Body of pancreas (tissue), 4 donors: Measurements from ENCODE around the gene OR11A1. TPM values are rescaled to one million over a fixed set of nuclear protein-coding genes. Genes with fewer than 3 reads are reported as not detected.

Source experiments
- ATAC-seq: fragments of 150-250 bp; one replicate; pipeline ENCODE4 v1.9.1; 2016
- DNase-seq, 4 donors: peaks; one replicate each; pipeline ENCODE4 v3.0.0-alpha.2; 2019
- H3K27ac ChIP-seq, 4 donors: fragments of 200-600 bp; sonication (generic); 1 replicate in 3 of 4; 2 replicates in 1 of 4; pipeline versions ENCODE4 v1.5.1 to v1.6.1; 2016 to 2019; ENCODE audit warnings: mild to moderate bottlenecking in 1 of 4, mixed read lengths in 1 of 4, moderate library complexity in 1 of 4
- H3K27me3 ChIP-seq, 2 donors: fragments of 200-600 bp; sonication (generic); one replicate each; pipeline ENCODE4 v1.6.0; 2016; ENCODE audit warnings: mild to moderate bottlenecking in 1 of 2
- H3K36me3 ChIP-seq, 2 donors: fragments of 200-600 bp; sonication (generic); replicated peaks in 1 of 2; 2 replicates each; pipeline ENCODE4 v1.5.1; 2016; ENCODE audit warnings: low read depth in 2 of 2; ENCODE audit not compliant: insufficient read depth in 1 of 2
- H3K4me1 ChIP-seq: fragments of 200-600 bp; sonication (generic); one replicate; pipeline ENCODE4 v1.6.0; 2016
- H3K4me3 ChIP-seq, 2 donors: fragments of 200-600 bp; sonication (generic); 1 replicate in 1 of 2; 2 replicates in 1 of 2; pipeline ENCODE4 v1.5.1; 2016 to 2019
- H3K9me3 ChIP-seq, 3 donors: fragments of 200-600 bp; sonication (generic); 1 replicate in 2 of 3; 2 replicates in 1 of 3; pipeline ENCODE4 v1.5.1; 2016
- POLR2A ChIP-seq, 3 donors: fragments of 450-650 bp; IDR thresholded peaks; one replicate each; pipeline ENCODE4 v1.6.1; 2016; ENCODE audit warnings: antibody characterized with exemption in 3 of 3, mild to moderate bottlenecking in 2 of 3
- WGBS, 2 donors: methylation state at CpG; one replicate each; pipeline ENCODE4 v1.1.5; 2017; 5-methylcytosine and 5-hydroxymethylcytosine counted together
- intact Hi-C: fragments of 100-400 bp; cut with DNase I; formaldehyde crosslinking; loops from one replicate; pipeline ENCODE4 v1.15.1; 2023
- total RNA-seq, 2 donors: library from RNA; depleted of rRNA; stranded (reverse); fragments of >200 nt; gene quantifications; one replicate each; pipeline ENCODE4 v1.1.0, GENCODE V29; 2016
- TF ChIP-seq, protein P1 (sequence below), 7 experiments: fragments of 450-650 bp in 4 of 7; fragments of 200-600 bp in 3 of 7; sonication (generic) in 3 of 7; IDR thresholded peaks; one replicate each; pipeline ENCODE4 v1.5.1; 2016 to 2019; ENCODE audit warnings: antibody characterized with exemption in 7 of 7

Gene OR11A1
- total RNA-seq, 2 donors from 2014 or later, result not detected

DNA sequence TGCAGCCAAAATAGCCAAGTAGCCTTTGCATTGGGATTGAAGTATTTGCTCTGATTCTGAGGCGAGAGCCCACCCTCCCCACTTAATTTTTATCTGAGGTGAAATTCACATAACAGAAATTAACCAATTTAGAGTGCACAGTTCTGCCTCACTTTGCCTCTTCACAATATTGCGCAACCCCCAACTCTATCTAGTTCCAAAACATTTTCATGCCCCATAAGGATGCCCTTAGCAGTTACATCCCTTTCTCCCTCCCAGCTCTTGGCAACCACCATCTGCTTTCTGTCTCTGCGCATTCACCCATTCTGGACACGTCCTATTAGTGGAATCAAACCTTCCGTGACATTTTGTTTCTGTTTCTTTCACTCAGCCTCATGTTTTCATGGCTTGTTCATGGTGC is 21.9 kb upstream of the OR11A1 start:
- Histone ChIP-seq H3K36me3 (no peaks in the 10 kb centered on the region), H3K4me3 (no peak overlapping the region), H3K9me3 (no peaks in the 10 kb centered on the region), H3K27me3 (no peaks in the 10 kb centered on the region), H3K4me1 (no peaks in the 10 kb centered on the region), H3K27ac (no peak overlapping the region)
- intact Hi-C loops, result no loop called here
- 84% methylated on average over 5 of the region's 5 CpGs for WGBS, 2 donors
- no peak for TF ChIP-seq POLR2A (IDR thresholded peaks at IDR 0.05)
- TF ChIP-seq, protein P1, sequence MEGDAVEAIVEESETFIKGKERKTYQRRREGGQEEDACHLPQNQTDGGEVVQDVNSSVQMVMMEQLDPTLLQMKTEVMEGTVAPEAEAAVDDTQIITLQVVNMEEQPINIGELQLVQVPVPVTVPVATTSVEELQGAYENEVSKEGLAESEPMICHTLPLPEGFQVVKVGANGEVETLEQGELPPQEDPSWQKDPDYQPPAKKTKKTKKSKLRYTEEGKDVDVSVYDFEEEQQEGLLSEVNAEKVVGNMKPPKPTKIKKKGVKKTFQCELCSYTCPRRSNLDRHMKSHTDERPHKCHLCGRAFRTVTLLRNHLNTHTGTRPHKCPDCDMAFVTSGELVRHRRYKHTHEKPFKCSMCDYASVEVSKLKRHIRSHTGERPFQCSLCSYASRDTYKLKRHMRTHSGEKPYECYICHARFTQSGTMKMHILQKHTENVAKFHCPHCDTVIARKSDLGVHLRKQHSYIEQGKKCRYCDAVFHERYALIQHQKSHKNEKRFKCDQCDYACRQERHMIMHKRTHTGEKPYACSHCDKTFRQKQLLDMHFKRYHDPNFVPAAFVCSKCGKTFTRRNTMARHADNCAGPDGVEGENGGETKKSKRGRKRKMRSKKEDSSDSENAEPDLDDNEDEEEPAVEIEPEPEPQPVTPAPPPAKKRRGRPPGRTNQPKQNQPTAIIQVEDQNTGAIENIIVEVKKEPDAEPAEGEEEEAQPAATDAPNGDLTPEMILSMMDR (IDR thresholded peaks at IDR 0.05), result no peak
- no peak for ATAC-seq
- no peak for DNase-seq

DNA sequence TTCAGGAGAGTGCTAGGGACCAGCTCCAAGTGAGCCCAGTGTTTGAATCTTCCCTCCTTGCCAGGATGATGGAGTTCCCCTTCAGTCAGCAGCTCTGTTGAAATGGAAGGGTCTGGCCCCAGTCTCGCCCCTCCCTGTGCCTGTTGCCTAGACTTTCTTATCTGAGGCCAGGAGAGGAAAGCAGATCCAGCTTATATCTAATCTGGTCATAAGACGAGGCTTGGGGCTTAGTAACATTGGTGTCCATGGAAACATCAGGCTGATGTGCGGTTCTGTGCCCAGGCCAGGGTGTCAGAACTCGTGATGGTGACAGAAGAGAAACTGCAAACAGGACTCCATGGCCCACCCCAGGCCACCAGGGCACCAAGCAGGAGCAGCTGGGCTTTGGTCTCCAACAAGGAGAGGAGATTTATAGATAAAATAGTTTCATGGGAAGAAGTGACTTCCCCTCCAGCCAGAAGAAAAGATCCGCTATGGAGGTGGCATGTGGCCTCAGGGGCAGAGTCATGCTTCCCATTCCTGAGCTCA is 21.1 kb upstream of the OR11A1 start:
- no peak for TF ChIP-seq POLR2A (IDR thresholded peaks at IDR 0.05)
- TF ChIP-seq, protein P1 (IDR thresholded peaks at IDR 0.05), result no peak
- intact Hi-C loops, result no loop called here
- 69 to 71% methylated on average over 5 of the region's 5 CpGs for WGBS, 2 donors
- Histone ChIP-seq H3K4me3 (no peak overlapping the region), H3K4me1 (no peaks in the 10 kb centered on the region), H3K36me3 (no peaks in the 10 kb centered on the region), H3K9me3 (no peaks in the 10 kb centered on the region), H3K27ac (no peak overlapping the region), H3K27me3 (no peaks in the 10 kb centered on the region)
- DNase-seq, result no peak
- no peak for ATAC-seq

DNA sequence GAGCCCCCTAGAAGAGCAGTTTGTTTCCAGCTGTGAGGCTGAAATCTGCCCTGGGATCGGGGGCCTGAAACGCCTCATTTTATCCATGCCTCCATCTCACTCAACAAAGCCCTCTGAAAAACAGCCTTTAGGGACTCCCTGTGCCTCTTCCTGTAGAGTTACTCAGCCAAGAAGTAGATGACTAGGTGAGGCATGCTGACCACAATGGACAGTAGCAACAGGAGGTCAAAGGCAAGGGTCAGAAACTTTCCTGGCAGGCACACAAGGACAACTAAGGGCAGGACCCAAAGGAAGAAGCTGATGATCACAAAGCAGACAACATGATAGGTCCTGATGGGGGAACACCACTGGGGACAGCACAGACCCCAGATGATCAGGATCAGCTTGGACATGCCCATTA is 18.1 kb upstream of the OR11A1 start:
- Histone ChIP-seq H3K27me3 (no peaks in the 10 kb centered on the region), H3K27ac (no peak overlapping the region), H3K4me1 (no peaks in the 10 kb centered on the region), H3K9me3 (no peaks in the 10 kb centered on the region), H3K4me3 (no peak overlapping the region), H3K36me3 (no peaks in the 10 kb centered on the region)
- intact Hi-C loops, result no loop called here
- no peak for TF ChIP-seq POLR2A (IDR thresholded peaks at IDR 0.05)
- TF ChIP-seq, protein P1 (IDR thresholded peaks at IDR 0.05), result no peak
- DNase-seq (no peak), ATAC-seq (no peak)
- 71 to 79% methylated on average over 2 of the region's 2 CpGs for WGBS, 2 donors

- no peak for TF ChIP-seq POLR2A (IDR thresholded peaks at IDR 0.05)
- TF ChIP-seq, protein P1 (IDR thresholded peaks at IDR 0.05), result no peak
- no peak for DNase-seq
- no peak overlapping the region for H3K4me3 ChIP-seq
- peaks cover 4% of the 10 kb centered on the region for H3K4me1 ChIP-seq
- no peak for ATAC-seq
- no peaks in the 10 kb centered on the region for H3K36me3 ChIP-seq
- intact Hi-C loops, result no loop called here
- no peaks in the 10 kb centered on the region for H3K9me3 ChIP-seq
- H3K27me3 ChIP-seq, result no peaks in the 10 kb centered on the region
- H3K27ac ChIP-seq, result no peak overlapping the region
- 44 to 65% methylated on average over 6 of the region's 6 CpGs for WGBS, 2 donors
Measured at GRCh38 chr6:29466241-29466640, 9.4 kb upstream of the OR11A1 start.

- Histone ChIP-seq H3K27ac (no peak overlapping the region), H3K27me3 (no peaks in the 10 kb centered on the region), H3K9me3 (no peaks in the 10 kb centered on the region), H3K36me3 (no peaks in the 10 kb centered on the region), H3K4me1 (peaks cover 7% of the 10 kb centered on the region), H3K4me3 (no peak overlapping the region)
- DNase-seq (no peak), ATAC-seq (no peak)
- 83 to 88% methylated on average over 2 of the region's 2 CpGs for WGBS, 2 donors
- intact Hi-C loops, result no loop called here
- no peak for TF ChIP-seq POLR2A (IDR thresholded peaks at IDR 0.05)
- TF ChIP-seq, protein P1 (IDR thresholded peaks at IDR 0.05), result no peak
Measured at GRCh38 chr6:29465801-29466200, 8.9 kb upstream of the OR11A1 start.
